Sigmoid colon (tissue), 7 donors: ENCODE results near the gene SLFN13. TPM values are rescaled to one million over a fixed set of nuclear protein-coding genes. Genes with fewer than 3 reads are reported as not detected.

ENCODE experiments used
- DNase-seq: peaks from one replicate; pipeline ENCODE4 v3.0.0-alpha.2; 2019
- H3K27ac ChIP-seq, 4 donors: fragments of 200-600 bp; sonication (generic); one replicate each; pipeline ENCODE4 v1.5.1; 2016 to 2019; ENCODE audit warnings: mild to moderate bottlenecking in 1 of 4
- H3K27me3 ChIP-seq, 3 donors: fragments of 200-600 bp; sonication (generic); one replicate each; pipeline ENCODE4 v1.5.1; 2019; ENCODE audit warnings: mild to moderate bottlenecking in 1 of 3
- H3K36me3 ChIP-seq, 4 donors: fragments of 200-600 bp; sonication (generic); one replicate each; pipeline ENCODE4 v1.5.1; 2016 to 2019
- H3K4me1 ChIP-seq, 4 donors: fragments of 200-600 bp; sonication (generic); one replicate each; pipeline ENCODE4 v1.5.1; 2017 to 2019
- H3K4me3 ChIP-seq, 4 donors: fragments of 200-600 bp; sonication (generic); one replicate each; pipeline ENCODE4 v1.5.1; 2017 to 2019; ENCODE audit warnings: mild to moderate bottlenecking in 2 of 4, moderate library complexity in 1 of 4
- H3K9me3 ChIP-seq, 4 donors: fragments of 200-600 bp in 3 of 4; sonication (generic) in 3 of 4; one replicate each; pipeline versions ENCODE4 v1.5.1 to v1.6.1; 2013 to 2019
- EP300 ChIP-seq, 4 donors: sonication (generic); formaldehyde crosslinking; IDR thresholded peaks; one replicate each; pipeline ENCODE4 v1.6.1; 2017; ENCODE audit warnings: antibody characterized with exemption in 4 of 4
- POLR2A ChIP-seq, 2 donors: fragments of 450-650 bp; IDR thresholded peaks; one replicate each; pipeline ENCODE4 v1.6.1; 2016; ENCODE audit warnings: antibody characterized with exemption in 2 of 2, mild to moderate bottlenecking in 2 of 2, moderate library complexity in 2 of 2
- POLR2AphosphoS5 ChIP-seq, 4 donors: sonication (generic); formaldehyde crosslinking; IDR thresholded peaks; one replicate each; pipeline ENCODE4 v1.6.1; 2017; ENCODE audit warnings: antibody characterized with exemption in 4 of 4
- WGBS, 2 donors: extraction: QIAGEN DNeasy Blood & Tissue Kit; methylation state at CpG; one replicate each; pipeline ENCODE4 v1.1.7; 2013; 5-methylcytosine and 5-hydroxymethylcytosine counted together
- intact Hi-C: fragments of 100-400 bp; cut with DNase I; formaldehyde crosslinking; loops from one replicate; pipeline ENCODE4 v1.15.1; 2023
- polyA plus RNA-seq, 3 donors: library from polyadenylated mRNA; stranded (reverse); fragments of 200-250 nt; gene quantifications; one replicate each; pipeline ENCODE4 v1.2.3, GENCODE V29; 2013
- total RNA-seq, 4 donors: library from RNA; depleted of rRNA; stranded (reverse); fragments of >200 nt; gene quantifications; one replicate each; pipeline ENCODE4 v1.1.0, GENCODE V29; 2016
- TF ChIP-seq, protein P1 (sequence below), 4 experiments: fragments of 450-650 bp in 3 of 4; fragments of 200-600 bp in 1 of 4; IDR thresholded peaks; one replicate each; pipeline ENCODE4 v1.5.1; 2016 to 2019; ENCODE audit warnings: antibody characterized with exemption in 4 of 4, mild to moderate bottlenecking in 3 of 4, moderate library complexity in 2 of 4
- donor health status: healthy with polysubstance abuse.
- donor health status: Bipolar disorder and iron deficiency.
- donor health status: healthy.

Gene SLFN13, protein sequence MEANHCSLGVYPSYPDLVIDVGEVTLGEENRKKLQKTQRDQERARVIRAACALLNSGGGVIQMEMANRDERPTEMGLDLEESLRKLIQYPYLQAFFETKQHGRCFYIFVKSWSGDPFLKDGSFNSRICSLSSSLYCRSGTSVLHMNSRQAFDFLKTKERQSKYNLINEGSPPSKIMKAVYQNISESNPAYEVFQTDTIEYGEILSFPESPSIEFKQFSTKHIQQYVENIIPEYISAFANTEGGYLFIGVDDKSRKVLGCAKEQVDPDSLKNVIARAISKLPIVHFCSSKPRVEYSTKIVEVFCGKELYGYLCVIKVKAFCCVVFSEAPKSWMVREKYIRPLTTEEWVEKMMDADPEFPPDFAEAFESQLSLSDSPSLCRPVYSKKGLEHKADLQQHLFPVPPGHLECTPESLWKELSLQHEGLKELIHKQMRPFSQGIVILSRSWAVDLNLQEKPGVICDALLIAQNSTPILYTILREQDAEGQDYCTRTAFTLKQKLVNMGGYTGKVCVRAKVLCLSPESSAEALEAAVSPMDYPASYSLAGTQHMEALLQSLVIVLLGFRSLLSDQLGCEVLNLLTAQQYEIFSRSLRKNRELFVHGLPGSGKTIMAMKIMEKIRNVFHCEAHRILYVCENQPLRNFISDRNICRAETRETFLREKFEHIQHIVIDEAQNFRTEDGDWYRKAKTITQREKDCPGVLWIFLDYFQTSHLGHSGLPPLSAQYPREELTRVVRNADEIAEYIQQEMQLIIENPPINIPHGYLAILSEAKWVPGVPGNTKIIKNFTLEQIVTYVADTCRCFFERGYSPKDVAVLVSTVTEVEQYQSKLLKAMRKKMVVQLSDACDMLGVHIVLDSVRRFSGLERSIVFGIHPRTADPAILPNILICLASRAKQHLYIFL
- total RNA-seq (10 to 100 TPM; 11.1 to 19.9 (median 17.8) TPM), polyA plus RNA-seq (1 to 10 TPM in 2 of 3 donors, under 1 TPM in 1; 0.23 to 3.0 (median 2.2) TPM)

GRCh38 chr17:35448214-35448898 is at the start of gene SLFN13:
TSS of gene SLFN13 (minus strand) at chr17:35448766. CDS start at chr17:35445680, 3,086 bp downstream.
- Histone ChIP-seq H3K36me3 (no peaks in the 10 kb centered on the region), H3K9me3 (no peaks in the 10 kb centered on the region), H3K4me3 (peak within 1 kb of the TSS; percentile 42 to 62 (median 52)), H3K27ac (peak within 1 kb of the TSS; percentile 61 to 79 (median 74)), H3K4me1 (peaks cover 0 to 24% (median 17%) of the 10 kb centered on the region in 4 donors), H3K27me3 (peaks cover 0 to 28% (median 5%) of the 10 kb centered on the region in 3 donors)
- peak; percentile 19 to 29 for TF ChIP-seq POLR2A (IDR thresholded peaks at IDR 0.05)
- peak; percentile 17 to 66 (median 54) for TF ChIP-seq POLR2AphosphoS5 (IDR thresholded peaks at IDR 0.05)
- TF ChIP-seq, protein P1, sequence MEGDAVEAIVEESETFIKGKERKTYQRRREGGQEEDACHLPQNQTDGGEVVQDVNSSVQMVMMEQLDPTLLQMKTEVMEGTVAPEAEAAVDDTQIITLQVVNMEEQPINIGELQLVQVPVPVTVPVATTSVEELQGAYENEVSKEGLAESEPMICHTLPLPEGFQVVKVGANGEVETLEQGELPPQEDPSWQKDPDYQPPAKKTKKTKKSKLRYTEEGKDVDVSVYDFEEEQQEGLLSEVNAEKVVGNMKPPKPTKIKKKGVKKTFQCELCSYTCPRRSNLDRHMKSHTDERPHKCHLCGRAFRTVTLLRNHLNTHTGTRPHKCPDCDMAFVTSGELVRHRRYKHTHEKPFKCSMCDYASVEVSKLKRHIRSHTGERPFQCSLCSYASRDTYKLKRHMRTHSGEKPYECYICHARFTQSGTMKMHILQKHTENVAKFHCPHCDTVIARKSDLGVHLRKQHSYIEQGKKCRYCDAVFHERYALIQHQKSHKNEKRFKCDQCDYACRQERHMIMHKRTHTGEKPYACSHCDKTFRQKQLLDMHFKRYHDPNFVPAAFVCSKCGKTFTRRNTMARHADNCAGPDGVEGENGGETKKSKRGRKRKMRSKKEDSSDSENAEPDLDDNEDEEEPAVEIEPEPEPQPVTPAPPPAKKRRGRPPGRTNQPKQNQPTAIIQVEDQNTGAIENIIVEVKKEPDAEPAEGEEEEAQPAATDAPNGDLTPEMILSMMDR (IDR thresholded peaks at IDR 0.05): no peak
- WGBS, 2 donors: 3 to 8% methylated on average over 44 of the region's 44 CpGs
- intact Hi-C loops: loop anchor here (5.0 kb wide), 2 partner anchors 76 to 206 kb away; partner anchors contain the start of genes SLFN11 and SLFN5
- peak; percentile 90 for DNase-seq

DNA sequence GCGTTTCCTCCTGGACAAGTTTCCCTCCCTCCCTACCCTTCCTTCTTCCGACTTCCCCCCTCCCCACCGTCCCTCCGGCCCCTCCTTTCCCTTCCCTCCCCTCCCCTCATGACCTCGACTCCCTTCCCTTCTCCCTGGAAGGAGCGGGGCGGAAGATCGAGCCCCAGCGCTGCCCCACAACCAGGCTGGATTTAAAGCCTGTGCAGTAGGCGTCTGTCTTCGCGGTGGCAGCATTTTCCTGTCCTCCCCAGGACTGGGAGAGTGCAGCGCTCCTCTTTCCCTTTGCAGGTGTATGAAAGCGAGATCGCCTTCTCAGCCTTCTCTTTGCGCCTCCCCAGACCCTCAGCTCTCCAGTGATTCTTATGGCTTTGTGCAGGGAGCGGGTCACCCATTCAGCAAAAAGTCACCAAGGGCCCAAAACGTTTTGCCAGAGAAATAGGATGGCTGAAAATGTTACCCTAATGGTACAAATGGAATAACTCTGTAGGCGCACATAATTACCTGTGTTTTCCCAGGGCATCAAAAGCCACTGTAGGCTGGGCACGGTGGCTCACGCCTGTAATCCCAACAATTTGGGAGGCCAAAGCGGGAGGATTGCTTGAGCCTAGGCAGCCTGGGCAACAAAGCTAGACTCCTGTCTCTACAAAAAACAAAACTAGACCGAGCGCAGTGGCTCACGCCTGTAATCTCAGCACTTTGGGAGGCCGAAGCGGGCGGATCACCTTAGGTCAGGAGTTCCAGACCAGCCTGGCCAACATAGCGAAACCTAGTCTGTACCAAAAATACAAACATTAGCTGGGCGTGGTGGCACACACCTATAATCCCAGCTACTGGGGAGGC is 48.1 kb upstream of the SLFN13 start:
- Histone ChIP-seq H3K36me3 (no peaks in the 10 kb centered on the region), H3K9me3 (no peaks in the 10 kb centered on the region), H3K4me1 (peaks cover 0 to 14% (median 10%) of the 10 kb centered on the region in 4 donors), H3K4me3 (no peak overlapping the region), H3K27me3 (peaks cover 58 to 100% (median 87%) of the 10 kb centered on the region in 3 donors), H3K27ac (no peak overlapping the region)
- TF ChIP-seq POLR2A (IDR thresholded peaks at IDR 0.05) (no peak), EP300 (IDR thresholded peaks at IDR 0.05) (no peak), POLR2AphosphoS5 (IDR thresholded peaks at IDR 0.05) (no peak)
- TF ChIP-seq, protein P1 (IDR thresholded peaks at IDR 0.05): no peak
- 29 to 31% methylated on average over 30 of the region's 30 CpGs for WGBS, 2 donors
- no peak for DNase-seq
- intact Hi-C loops: no loop called here

GRCh38 chr17:35493040-35493439 is 44.5 kb upstream of the SLFN13 start:
- no peaks in the 10 kb centered on the region for H3K9me3 ChIP-seq
- intact Hi-C loops: no loop called here
- no peak overlapping the region for H3K27ac ChIP-seq
- no peaks in the 10 kb centered on the region for H3K36me3 ChIP-seq
- no peak overlapping the region for H3K4me3 ChIP-seq
- DNase-seq: no peak
- TF ChIP-seq POLR2AphosphoS5 (IDR thresholded peaks at IDR 0.05) (no peak), POLR2A (IDR thresholded peaks at IDR 0.05) (no peak), EP300 (IDR thresholded peaks at IDR 0.05) (no peak)
- TF ChIP-seq, protein P1 (IDR thresholded peaks at IDR 0.05): no peak
- H3K4me1 ChIP-seq: peaks cover 0 to 25% (median 13%) of the 10 kb centered on the region in 4 donors
- peaks cover 77 to 100% (median 97%) of the 10 kb centered on the region in 3 donors for H3K27me3 ChIP-seq
- WGBS, 2 donors: 10 to 15% methylated on average over 2 of the region's 2 CpGs

- peaks cover 0 to 36% (median 21%) of the 10 kb centered on the region in 4 donors for H3K4me1 ChIP-seq
- DNase-seq: no peak
- TF ChIP-seq POLR2AphosphoS5 (IDR thresholded peaks at IDR 0.05) (no peak), EP300 (IDR thresholded peaks at IDR 0.05) (no peak), POLR2A (IDR thresholded peaks at IDR 0.05) (no peak)
- TF ChIP-seq, protein P1 (IDR thresholded peaks at IDR 0.05): no peak
- no peak overlapping the region for H3K4me3 ChIP-seq
- H3K36me3 ChIP-seq: no peaks in the 10 kb centered on the region
- WGBS, 2 donors: 20 to 37% methylated on average over 3 of the region's 3 CpGs
- H3K27ac ChIP-seq: no peak overlapping the region
- peaks cover 67 to 100% (median 91%) of the 10 kb centered on the region in 3 donors for H3K27me3 ChIP-seq
- no peaks in the 10 kb centered on the region for H3K9me3 ChIP-seq
- intact Hi-C loops: no loop called here
Observed at GRCh38 chr17:35491417-35491816, 42.9 kb upstream of the SLFN13 start.
